Spleen (tissue), 7 donors: Measurements from ENCODE around the gene PSMD7.

Experiments used
- POLR2A ChIP-seq, 3 donors: fragments of 450-650 bp; IDR thresholded peaks; one replicate each; pipeline ENCODE4 v1.5.1; 2017; ENCODE audit warnings: antibody characterized with exemption in 3 of 3, mild to moderate bottlenecking in 1 of 3
- POLR2AphosphoS5 ChIP-seq, 3 donors: sonication (generic); formaldehyde crosslinking; IDR thresholded peaks; one replicate each; pipeline ENCODE4 v1.5.1; 2017; ENCODE audit warnings: antibody characterized with exemption in 3 of 3
- TF ChIP-seq, protein P1 (sequence below), 11 experiments: fragments of 200-600 bp in 7 of 11; fragments of 450-650 bp in 4 of 11; sonication (generic) in 4 of 11; IDR thresholded peaks in 8 of 11; conservative IDR thresholded peaks in 3 of 11; 1 replicate in 7 of 11; 2 replicates in 4 of 11; pipeline versions ENCODE4 v1.4.0 to v1.8.0; 2016 to 2021; ENCODE audit warnings: antibody characterized with exemption in 11 of 11, inconsistent platforms in 4 of 11, mild to moderate bottlenecking in 1 of 11
- donor health status: DM: no; HTN: no; CAD: no; lungs with moderate emphysema.
- donor health status: DM: no; HTN: no; CAD: no.
- donor health status: DM: no; HTN: no; CAD: no.

DNA sequence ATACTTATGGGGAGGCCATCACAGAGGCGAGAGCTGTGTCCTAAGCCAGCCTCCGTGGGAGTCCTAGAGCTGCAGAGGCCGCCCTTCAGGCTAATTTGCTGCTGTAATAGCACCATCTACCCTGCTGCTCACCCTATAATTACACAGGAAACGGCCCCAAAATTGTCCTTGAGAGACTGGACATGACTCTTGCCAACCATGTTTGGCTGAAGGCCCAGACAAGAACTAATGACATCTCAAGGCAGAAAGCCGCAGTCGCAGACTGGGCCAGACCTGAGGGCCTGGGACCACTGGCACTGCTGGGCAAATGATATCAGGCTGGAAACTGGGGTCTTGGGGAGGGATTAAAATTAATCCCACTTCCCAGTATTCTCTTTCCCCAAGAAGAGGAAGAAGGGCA lies 24.1 kb downstream of the PSMD7 start:
- TF ChIP-seq, protein P1, sequence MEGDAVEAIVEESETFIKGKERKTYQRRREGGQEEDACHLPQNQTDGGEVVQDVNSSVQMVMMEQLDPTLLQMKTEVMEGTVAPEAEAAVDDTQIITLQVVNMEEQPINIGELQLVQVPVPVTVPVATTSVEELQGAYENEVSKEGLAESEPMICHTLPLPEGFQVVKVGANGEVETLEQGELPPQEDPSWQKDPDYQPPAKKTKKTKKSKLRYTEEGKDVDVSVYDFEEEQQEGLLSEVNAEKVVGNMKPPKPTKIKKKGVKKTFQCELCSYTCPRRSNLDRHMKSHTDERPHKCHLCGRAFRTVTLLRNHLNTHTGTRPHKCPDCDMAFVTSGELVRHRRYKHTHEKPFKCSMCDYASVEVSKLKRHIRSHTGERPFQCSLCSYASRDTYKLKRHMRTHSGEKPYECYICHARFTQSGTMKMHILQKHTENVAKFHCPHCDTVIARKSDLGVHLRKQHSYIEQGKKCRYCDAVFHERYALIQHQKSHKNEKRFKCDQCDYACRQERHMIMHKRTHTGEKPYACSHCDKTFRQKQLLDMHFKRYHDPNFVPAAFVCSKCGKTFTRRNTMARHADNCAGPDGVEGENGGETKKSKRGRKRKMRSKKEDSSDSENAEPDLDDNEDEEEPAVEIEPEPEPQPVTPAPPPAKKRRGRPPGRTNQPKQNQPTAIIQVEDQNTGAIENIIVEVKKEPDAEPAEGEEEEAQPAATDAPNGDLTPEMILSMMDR (IDR thresholded peaks at IDR 0.05 in 8 of 11, conservative IDR thresholded peaks at IDR 0.05 in 3 of 11): no peak
- TF ChIP-seq POLR2A (IDR thresholded peaks at IDR 0.05): no peak
- TF ChIP-seq POLR2AphosphoS5 (IDR thresholded peaks at IDR 0.05): peak in 2 of 3 donors; percentile 28 to 52
